Hematopoietic multipotent progenitor cell treated with erythropoietin and hydrocortisone succinate and interleukin-3 and kit ligand, for 6 days (in vitro differentiated cells): Measurements from ENCODE around the gene TPCN1.

ENCODE experiments used
- DNase-seq: peaks from one replicate; pipeline ENCODE4 v3.0.0-alpha.2; 2015

TPCN1 gene

GRCh38 chr12:113263431-113263963 lies 42.2 kb downstream of the TPCN1 start:
- no peak for DNase-seq

GRCh38 chr12:113266106-113266895 lies 45.0 kb downstream of the TPCN1 start:
- DNase-seq = no peak

- DNase-seq = no peak
Measured at GRCh38 chr12:113267621-113268020, 46.4 kb downstream of the TPCN1 start.

GRCh38 chr12:113268136-113268535 lies 46.9 kb downstream of the TPCN1 start:
- no peak for DNase-seq

GRCh38 chr12:113268621-113269020 lies 47.4 kb downstream of the TPCN1 start:
- no peak for DNase-seq

- DNase-seq = no peak
Measured at GRCh38 chr12:113269257-113269943, 48.1 kb downstream of the TPCN1 start.

GRCh38 chr12:113270709-113271009 lies 49.4 kb downstream of the TPCN1 start:
- DNase-seq = no peak

- no peak for DNase-seq
Measured at GRCh38 chr12:113271466-113271852, 50.2 kb downstream of the TPCN1 start.

- DNase-seq = no peak
Measured at GRCh38 chr12:113271853-113272561, 50.7 kb downstream of the TPCN1 start.

- no peak for DNase-seq
Measured at GRCh38 chr12:113273053-113273725, 51.9 kb downstream of the TPCN1 start.

- no peak for DNase-seq
Measured at GRCh38 chr12:113274848-113275247, 53.6 kb downstream of the TPCN1 start.

GRCh38 chr12:113276306-113276705 lies 55.0 kb downstream of the TPCN1 start:
- no peak for DNase-seq

GRCh38 chr12:113276946-113277500 lies 55.8 kb downstream of the TPCN1 start:
- DNase-seq = no peak

GRCh38 chr12:113277511-113277910 lies 56.2 kb downstream of the TPCN1 start:
- DNase-seq = no peak

- DNase-seq = no peak
Measured at GRCh38 chr12:113278141-113278540, 56.9 kb downstream of the TPCN1 start.

- DNase-seq = no peak
Measured at GRCh38 chr12:113278633-113279032, 57.4 kb downstream of the TPCN1 start.

- DNase-seq = no peak
Measured at GRCh38 chr12:113284751-113285150, 63.5 kb downstream of the TPCN1 start.

GRCh38 chr12:113285679-113286610 lies 64.7 kb downstream of the TPCN1 start:
- DNase-seq = no peak

GRCh38 chr12:113286712-113287111 lies 65.4 kb downstream of the TPCN1 start:
- no peak for DNase-seq

GRCh38 chr12:113287146-113287898 lies 66.1 kb downstream of the TPCN1 start:
- DNase-seq = no peak

- DNase-seq = no peak
Measured at GRCh38 chr12:113287899-113288282, 66.6 kb downstream of the TPCN1 start.
